Cardiac muscle cell (in vitro differentiated cells and primary cell): ENCODE results near the gene ERFL. TPM values are rescaled to one million over a fixed set of nuclear protein-coding genes. Genes with fewer than 3 reads are reported as not detected.

Experiments
- DNase-seq, 2 donors: peaks; one replicate each; pipeline versions ENCODE4 v3.0.0 to v3.0.0-alpha.2; 2010 to 2017; ENCODE audit warnings: low read depth in 1 of 2, low spot score in 1 of 2
- H3K27ac ChIP-seq: fragments of 200-600 bp; sonication (generic); 2 replicates; pipeline ENCODE4 v1.5.1; 2016
- H3K27me3 ChIP-seq: fragments of 200-600 bp; sonication (generic); 2 replicates; pipeline ENCODE4 v1.6.0; 2016; ENCODE audit warnings: control low read depth
- H3K36me3 ChIP-seq: fragments of 200-600 bp; sonication (generic); 2 replicates; pipeline ENCODE4 v1.5.1; 2016; ENCODE audit warnings: control low read depth
- H3K4me1 ChIP-seq: fragments of 200-600 bp; sonication (generic); 2 replicates; pipeline ENCODE4 v1.8.1; 2017; ENCODE audit warnings: low read depth, mild to moderate bottlenecking, mixed run types
- H3K4me3 ChIP-seq: fragments of 200-600 bp; sonication (generic); 2 replicates; pipeline ENCODE4 v1.5.1; 2016; ENCODE audit warnings: mild to moderate bottlenecking
- H3K9me3 ChIP-seq: fragments of 200-600 bp; sonication (generic); 2 replicates; pipeline ENCODE4 v1.5.1; 2017; ENCODE audit warnings: low read depth, mild to moderate bottlenecking, control low read depth
- CTCF ChIP-seq: IDR thresholded peaks from 2 replicates; pipeline ENCODE4 v1.5.1; 2012; ENCODE audit warnings: low read depth, mild to moderate bottlenecking, low read length
- polyA plus RNA-seq: library from polyadenylated mRNA; unstranded; fragments of >200 nt; fragmentation: Nextera tagmentation; extraction: Ambion mirVana; gene quantifications from 2 replicates; pipeline ENCODE4 v1.2.1, GENCODE V29; 2016
- total RNA-seq: library from RNA; depleted of rRNA; stranded (reverse); fragments of >200 nt; gene quantifications from 2 replicates; pipeline ENCODE4 v1.2.3, GENCODE V29; 2016

Gene ERFL
- total and polyA plus RNA-seq, 2 experiments from 2014 or later, result 0.06 to 1.0 TPM

- no peaks in the 10 kb centered on the region for H3K4me1 ChIP-seq
- H3K4me3 ChIP-seq, result no peak overlapping the region
- peak; percentile 98 for TF ChIP-seq CTCF
- no peaks in the 10 kb centered on the region for H3K27me3 ChIP-seq
- no peak overlapping the region for H3K27ac ChIP-seq
- no peaks in the 10 kb centered on the region for H3K36me3 ChIP-seq
- peak; percentile 74 for DNase-seq
- no peaks in the 10 kb centered on the region for H3K9me3 ChIP-seq
Observed at GRCh38 chr19:41951686-41952172, 23.5 kb upstream of the ERFL start.

GRCh38 chr19:41947091-41947490, 18.8 kb upstream of the ERFL start:
- no peaks in the 10 kb centered on the region for H3K27me3 ChIP-seq
- H3K4me1 ChIP-seq, result no peaks in the 10 kb centered on the region
- H3K4me3 ChIP-seq, result no peak overlapping the region
- H3K36me3 ChIP-seq, result no peaks in the 10 kb centered on the region
- DNase-seq, result no peak
- no peak for TF ChIP-seq CTCF
- H3K9me3 ChIP-seq, result no peaks in the 10 kb centered on the region
- H3K27ac ChIP-seq, result no peak overlapping the region

GRCh38 chr19:41945135-41945766, 17.0 kb upstream of the ERFL start:
- Histone ChIP-seq H3K4me1 (no peaks in the 10 kb centered on the region), H3K27ac (no peak overlapping the region), H3K4me3 (no peak overlapping the region), H3K9me3 (no peaks in the 10 kb centered on the region), H3K27me3 (peaks cover 17% of the 10 kb centered on the region), H3K36me3 (no peaks in the 10 kb centered on the region)
- TF ChIP-seq CTCF, result no peak
- DNase-seq, result no peak

GRCh38 chr19:41944336-41944735, 16.1 kb upstream of the ERFL start:
- TF ChIP-seq CTCF, result no peak
- no peaks in the 10 kb centered on the region for H3K4me1 ChIP-seq
- DNase-seq, result no peak
- peaks cover 25% of the 10 kb centered on the region for H3K27me3 ChIP-seq
- H3K4me3 ChIP-seq, result no peak overlapping the region
- H3K27ac ChIP-seq, result no peak overlapping the region
- H3K36me3 ChIP-seq, result no peaks in the 10 kb centered on the region
- no peaks in the 10 kb centered on the region for H3K9me3 ChIP-seq

GRCh38 chr19:41941410-41942202, 13.4 kb upstream of the ERFL start:
- H3K9me3 ChIP-seq, result no peaks in the 10 kb centered on the region
- H3K27me3 ChIP-seq, result peaks cover 42% of the 10 kb centered on the region
- H3K4me3 ChIP-seq, result no peak overlapping the region
- H3K4me1 ChIP-seq, result no peaks in the 10 kb centered on the region
- no peak for TF ChIP-seq CTCF
- no peaks in the 10 kb centered on the region for H3K36me3 ChIP-seq
- no peak for DNase-seq
- no peak overlapping the region for H3K27ac ChIP-seq
